LNCAP (cell line): ENCODE measurements around the gene OTOP2.

Experiments used
- TF ChIP-seq, protein P1 (sequence below): fragments of 450-650 bp; IDR thresholded peaks from 2 replicates; pipeline ENCODE4 v1.5.1; 2017; ENCODE audit warnings: mild to moderate bottlenecking

The OTOP2 gene

DNA sequence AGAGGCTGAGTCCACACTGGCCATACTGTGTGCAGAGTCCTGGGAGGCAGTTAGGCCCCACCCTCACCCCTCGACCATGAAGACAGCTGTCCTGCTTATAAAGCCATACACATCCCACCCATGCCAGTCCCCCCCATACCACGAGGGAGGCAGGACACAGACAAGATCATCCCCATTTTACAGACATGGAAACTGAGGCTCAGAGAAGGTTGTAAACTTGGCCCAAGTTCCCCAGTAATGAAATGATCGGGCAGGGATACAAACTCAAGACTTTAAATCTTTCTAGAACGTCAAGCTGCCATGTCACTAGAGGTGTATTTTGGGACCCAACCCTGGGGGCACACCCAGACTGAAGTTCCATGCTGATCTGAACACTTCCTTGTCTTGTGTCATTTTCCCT lies 32.0 kb downstream of the OTOP2 start:
- TF ChIP-seq, protein P1, sequence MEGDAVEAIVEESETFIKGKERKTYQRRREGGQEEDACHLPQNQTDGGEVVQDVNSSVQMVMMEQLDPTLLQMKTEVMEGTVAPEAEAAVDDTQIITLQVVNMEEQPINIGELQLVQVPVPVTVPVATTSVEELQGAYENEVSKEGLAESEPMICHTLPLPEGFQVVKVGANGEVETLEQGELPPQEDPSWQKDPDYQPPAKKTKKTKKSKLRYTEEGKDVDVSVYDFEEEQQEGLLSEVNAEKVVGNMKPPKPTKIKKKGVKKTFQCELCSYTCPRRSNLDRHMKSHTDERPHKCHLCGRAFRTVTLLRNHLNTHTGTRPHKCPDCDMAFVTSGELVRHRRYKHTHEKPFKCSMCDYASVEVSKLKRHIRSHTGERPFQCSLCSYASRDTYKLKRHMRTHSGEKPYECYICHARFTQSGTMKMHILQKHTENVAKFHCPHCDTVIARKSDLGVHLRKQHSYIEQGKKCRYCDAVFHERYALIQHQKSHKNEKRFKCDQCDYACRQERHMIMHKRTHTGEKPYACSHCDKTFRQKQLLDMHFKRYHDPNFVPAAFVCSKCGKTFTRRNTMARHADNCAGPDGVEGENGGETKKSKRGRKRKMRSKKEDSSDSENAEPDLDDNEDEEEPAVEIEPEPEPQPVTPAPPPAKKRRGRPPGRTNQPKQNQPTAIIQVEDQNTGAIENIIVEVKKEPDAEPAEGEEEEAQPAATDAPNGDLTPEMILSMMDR: no peak

DNA sequence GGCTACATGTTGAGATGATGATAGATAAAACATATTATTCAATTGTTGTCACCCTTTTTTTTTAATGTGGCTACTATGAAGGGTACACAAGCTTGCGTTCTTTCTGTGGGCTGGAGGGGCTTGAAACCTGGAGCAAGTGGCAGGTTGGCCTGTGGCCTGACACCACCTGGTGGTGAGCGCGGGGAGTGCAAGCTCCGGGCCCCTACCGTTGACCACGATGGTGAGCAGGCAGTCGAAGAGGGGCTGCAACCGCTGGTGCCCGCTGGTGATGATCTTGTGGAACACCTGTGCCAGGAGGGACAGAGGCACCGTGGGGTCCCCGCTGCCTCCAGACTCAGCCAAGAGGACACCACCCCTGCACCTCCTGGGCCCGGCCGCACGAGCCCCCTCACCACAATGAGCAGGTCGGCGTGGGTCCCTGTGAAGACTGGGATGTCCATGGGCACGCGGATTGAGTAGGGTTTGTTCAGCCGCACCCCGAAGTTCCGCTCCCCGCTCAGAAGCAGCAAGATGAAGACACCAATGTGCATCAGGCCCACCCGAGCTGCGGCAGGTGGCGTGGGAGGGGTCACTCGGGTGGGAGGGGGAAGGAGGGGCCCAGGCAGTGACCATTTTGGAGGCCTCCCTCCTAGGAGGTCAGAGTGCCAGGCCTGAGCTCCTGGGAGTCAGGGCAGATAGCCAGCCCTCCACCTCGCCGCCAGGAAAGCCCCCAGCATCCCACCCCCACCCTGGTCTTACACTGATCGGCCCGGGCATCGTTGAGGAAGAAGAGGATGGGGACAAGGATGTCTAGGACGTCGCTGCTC lies 34.1 kb downstream of the OTOP2 start:
- TF ChIP-seq, protein P1: peak; percentile 96

DNA sequence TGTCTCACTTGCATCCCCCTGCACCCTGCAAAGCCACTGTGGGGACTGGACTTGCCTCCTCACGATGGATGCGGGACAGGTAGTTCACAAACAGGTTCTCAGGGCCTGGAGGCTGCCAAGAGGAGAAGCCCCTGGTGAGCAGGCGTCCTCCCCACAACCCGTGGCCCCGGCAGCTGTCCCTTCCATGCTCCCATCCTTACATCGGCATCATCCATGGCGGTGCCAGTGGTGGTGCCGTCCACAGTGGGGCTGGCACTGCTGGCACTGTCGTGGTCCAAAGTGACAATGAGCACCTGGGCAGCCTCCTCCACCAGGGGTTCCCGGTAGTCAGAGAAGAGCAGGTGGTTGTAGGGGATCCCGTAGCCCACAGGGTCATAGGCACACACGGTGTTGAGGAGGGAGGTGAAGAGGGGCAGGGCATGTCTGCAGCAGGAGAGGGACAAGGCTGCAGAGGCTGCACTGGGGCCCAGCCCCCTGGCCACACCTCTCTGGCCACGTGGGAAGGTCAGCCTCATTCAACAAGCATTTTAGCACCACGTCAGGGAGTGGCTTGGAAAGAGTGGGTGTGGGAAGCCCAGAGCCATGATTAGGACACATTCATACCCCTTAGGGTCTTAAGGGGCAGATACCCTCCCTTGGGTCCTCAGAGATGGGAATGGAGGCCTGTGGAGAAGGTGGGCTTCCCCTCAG lies 35.9 kb downstream of the OTOP2 start:
- TF ChIP-seq, protein P1: no peak

DNA sequence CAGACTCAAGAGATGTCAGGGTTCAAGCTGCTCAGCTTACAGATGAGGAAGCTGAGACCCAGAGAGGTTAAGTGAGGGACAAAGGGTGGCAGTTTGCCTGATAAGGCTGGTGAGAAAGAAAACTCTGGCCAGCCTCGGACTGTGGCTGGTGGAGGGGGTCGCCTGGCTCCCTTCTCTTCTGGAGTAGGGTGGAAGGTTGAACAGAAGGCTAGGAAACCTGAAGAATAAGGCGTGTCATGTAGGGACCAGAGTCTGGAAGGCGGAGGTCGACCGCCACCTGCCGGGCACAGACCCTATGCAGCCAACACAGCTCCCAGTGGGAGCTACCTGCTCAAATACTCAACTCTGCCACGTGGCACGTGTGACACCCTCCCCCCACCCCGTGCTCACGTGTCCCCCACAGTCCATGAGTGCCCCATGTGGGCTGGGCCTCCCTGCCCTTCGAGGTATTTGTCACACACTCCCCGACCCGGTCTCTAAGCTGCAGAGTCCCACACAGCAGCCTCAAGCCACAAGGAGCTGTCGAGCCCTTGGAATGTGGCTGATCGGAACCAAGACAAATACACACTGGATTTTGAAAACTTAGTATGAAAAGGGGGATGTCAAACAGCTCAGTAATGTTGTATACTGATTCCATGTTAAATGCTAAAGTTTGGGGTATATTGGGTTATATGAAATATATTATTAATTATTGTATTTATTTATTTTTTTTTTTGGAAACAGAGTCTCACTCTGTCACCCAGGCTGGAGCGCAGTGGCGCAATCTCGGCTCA lies 36.7 kb downstream of the OTOP2 start:
- TF ChIP-seq, protein P1: peak; percentile 30; the same call in 1 of the 2 replicates

DNA sequence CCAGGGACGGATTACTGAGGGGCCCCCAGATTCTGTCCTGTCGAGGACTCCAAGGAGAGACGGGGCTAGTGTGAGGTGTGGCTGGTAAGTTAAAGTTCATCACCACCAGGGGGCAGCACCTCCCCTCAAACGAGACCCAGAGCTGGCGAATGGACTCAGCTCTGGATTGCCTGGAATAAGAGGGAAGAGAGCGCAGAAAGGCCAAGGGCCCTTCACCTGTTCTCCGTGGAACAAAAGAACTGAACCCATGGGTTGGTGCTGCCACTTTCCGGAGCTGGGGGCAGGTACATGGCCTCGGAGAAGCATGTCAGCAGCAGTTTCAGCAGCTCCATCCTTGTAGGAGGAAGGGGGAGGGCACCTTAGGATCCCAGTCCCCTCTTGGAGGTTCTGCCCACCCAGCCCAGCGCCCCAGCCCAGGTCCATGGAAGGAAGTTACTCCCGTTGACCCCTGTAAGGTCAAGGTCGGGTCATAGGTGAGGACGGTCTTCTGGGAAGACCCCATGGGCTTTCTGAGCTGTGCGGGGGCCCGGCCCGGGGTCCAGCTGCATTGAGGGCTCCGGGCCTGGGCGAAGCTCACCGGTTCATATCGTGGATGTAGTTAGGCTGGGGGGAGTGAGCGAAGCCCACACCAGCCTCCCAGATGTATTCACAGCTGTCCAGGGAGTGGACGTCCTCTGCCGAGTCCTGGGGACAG lies 37.7 kb downstream of the OTOP2 start:
- TF ChIP-seq, protein P1: peak; percentile 75

DNA sequence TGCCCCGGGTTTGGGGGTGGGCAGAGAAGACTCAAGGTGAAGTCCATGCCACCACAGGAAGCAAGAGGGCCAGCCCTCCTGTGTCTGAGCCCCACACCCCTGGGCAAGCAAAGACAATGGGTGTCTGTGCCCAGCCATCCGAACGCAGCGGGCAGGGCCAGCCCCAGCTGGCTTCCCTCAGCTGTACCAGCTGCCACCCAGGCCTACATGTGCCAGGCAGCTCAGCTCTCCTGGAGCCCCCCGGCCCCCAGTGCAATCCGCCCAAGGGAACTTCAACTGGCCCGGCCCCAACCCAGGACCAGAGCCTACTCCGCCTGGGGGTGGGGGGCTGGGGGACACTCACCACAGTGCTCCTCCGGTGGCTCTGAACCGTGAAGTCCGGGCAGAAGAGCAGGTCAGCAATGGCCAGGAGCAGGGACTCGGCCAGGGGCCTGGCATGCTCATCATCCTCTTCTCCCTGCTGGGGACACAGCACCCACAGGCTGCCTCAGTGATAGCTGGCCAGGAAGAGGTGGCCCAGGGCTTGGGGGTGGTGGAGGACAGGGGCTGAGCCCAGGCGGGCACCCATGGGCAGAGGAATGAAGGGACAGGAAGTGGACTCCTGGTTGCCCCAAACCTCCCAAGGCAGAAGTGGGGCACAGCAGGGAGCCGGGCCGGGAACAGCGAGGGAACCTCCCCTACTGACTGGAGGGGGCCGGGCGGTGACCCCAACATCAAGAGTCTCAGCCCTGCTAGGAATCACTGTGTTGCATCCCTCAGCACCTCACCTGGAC lies 38.7 kb downstream of the OTOP2 start:
- TF ChIP-seq, protein P1: no peak
